NT2/D1 (cell line): ENCODE results near the gene IGF2BP1.

Source experiments
- DNase-seq: peaks from one replicate; pipeline ENCODE4 v3.0.0-alpha.2; 2011; ENCODE audit warnings: low read depth, low spot score
- H3K27me3 ChIP-seq: 2 replicates; pipeline ENCODE4 v1.6.0; 2011; ENCODE audit warnings: mild to moderate bottlenecking; ENCODE audit not compliant: insufficient read length, insufficient read depth
- H3K36me3 ChIP-seq: 2 replicates; pipeline ENCODE4 v1.6.1; 2011; ENCODE audit warnings: mild to moderate bottlenecking, low read length, mixed read lengths; ENCODE audit not compliant: insufficient read depth, insufficient read length
- H3K4me1 ChIP-seq: 2 replicates; pipeline ENCODE4 v1.5.1; 2011; ENCODE audit not compliant: insufficient read depth, insufficient read length
- H3K4me3 ChIP-seq: 2 replicates; pipeline ENCODE4 v1.5.1; 2011; ENCODE audit warnings: low read depth; ENCODE audit not compliant: insufficient read length
- H3K9ac ChIP-seq: 2 replicates; pipeline ENCODE4 v1.6.0; 2011; ENCODE audit warnings: low read depth; ENCODE audit not compliant: insufficient read length
- H3K9me3 ChIP-seq: 2 replicates; pipeline ENCODE4 v1.5.1; 2011; ENCODE audit warnings: mild to moderate bottlenecking, low read length; ENCODE audit not compliant: insufficient read depth
- SUZ12 ChIP-seq: IDR thresholded peaks from 2 replicates; pipeline ENCODE4 v1.6.1; 2011; ENCODE audit not compliant: insufficient read length, insufficient read depth; ENCODE audit errors: extremely low read depth
- YY1 ChIP-seq: IDR thresholded peaks from 2 replicates; pipeline ENCODE4 v1.6.1; 2011; ENCODE audit not compliant: insufficient read length, insufficient read depth
- ZNF274 ChIP-seq: IDR thresholded peaks from 2 replicates; pipeline ENCODE4 v1.6.1; 2011; ENCODE audit warnings: mild to moderate bottlenecking, low read depth, low read length

Gene IGF2BP1

DNA sequence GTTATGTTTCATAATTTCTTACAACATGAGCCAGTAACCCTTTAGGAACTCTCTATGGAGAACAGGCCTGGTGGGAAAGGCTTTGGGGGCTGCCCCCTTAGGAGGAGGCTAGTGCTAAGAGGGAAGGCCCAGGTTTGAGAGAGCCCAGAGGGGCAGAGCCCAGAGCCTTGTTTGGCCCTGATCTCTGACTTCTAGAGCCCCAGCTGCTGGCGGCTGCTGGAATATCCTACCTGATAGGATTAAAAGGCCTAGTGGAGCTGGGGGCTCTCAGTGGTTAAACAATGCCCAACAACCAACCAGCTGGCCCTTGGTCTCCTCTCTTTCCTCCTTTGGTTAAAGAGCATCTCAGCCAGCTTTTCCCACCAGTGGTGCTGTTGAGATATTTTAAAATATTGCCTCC is 54.1 kb downstream of the IGF2BP1 start:
- Histone ChIP-seq H3K27me3 (no peaks in the 10 kb centered on the region), H3K9ac (no peak overlapping the region), H3K9me3 (no peaks in the 10 kb centered on the region), H3K36me3 (peaks cover 86% of the 10 kb centered on the region), H3K4me1 (peaks cover 17% of the 10 kb centered on the region), H3K4me3 (no peak overlapping the region)
- TF ChIP-seq SUZ12 (no peak), ZNF274 (no peak), YY1 (no peak)
- DNase-seq = no peak

DNA sequence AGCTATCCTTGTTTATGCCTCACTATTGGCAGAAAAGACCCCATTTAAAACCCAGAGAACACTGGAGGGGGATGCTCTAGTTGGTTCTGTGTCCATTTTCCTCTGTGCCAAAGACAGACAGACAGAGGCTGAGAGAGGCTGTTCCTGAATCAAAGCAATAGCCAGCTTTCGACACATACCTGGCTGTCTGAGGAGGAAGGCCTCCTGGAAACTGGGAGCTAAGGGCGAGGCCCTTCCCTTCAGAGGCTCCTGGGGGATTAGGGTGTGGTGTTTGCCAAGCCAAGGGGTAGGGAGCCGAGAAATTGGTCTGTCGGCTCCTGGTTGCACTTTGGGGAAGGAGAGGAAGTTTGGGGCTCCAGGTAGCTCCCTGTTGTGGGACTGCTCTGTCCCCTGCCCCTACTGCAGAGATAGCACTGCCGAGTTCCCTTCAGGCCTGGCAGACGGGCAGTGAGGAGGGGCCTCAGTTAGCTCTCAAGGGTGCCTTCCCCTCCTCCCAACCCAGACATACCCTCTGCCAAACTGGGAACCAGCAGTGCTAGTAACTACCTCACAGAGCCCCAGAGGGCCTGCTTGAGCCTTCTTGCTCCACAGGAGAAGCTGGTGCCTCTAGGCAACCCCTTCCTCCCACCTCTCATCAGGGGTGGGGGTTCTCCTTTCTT is 56.1 kb downstream of the IGF2BP1 start:
- Histone ChIP-seq H3K9me3 (no peaks in the 10 kb centered on the region), H3K4me1 (peaks cover 17% of the 10 kb centered on the region), H3K27me3 (no peaks in the 10 kb centered on the region), H3K4me3 (no peak overlapping the region), H3K36me3 (peaks cover 71% of the 10 kb centered on the region), H3K9ac (peak overlapping the region; percentile 37)
- no peak for DNase-seq
- TF ChIP-seq ZNF274 (no peak), YY1 (no peak), SUZ12 (no peak)

DNA sequence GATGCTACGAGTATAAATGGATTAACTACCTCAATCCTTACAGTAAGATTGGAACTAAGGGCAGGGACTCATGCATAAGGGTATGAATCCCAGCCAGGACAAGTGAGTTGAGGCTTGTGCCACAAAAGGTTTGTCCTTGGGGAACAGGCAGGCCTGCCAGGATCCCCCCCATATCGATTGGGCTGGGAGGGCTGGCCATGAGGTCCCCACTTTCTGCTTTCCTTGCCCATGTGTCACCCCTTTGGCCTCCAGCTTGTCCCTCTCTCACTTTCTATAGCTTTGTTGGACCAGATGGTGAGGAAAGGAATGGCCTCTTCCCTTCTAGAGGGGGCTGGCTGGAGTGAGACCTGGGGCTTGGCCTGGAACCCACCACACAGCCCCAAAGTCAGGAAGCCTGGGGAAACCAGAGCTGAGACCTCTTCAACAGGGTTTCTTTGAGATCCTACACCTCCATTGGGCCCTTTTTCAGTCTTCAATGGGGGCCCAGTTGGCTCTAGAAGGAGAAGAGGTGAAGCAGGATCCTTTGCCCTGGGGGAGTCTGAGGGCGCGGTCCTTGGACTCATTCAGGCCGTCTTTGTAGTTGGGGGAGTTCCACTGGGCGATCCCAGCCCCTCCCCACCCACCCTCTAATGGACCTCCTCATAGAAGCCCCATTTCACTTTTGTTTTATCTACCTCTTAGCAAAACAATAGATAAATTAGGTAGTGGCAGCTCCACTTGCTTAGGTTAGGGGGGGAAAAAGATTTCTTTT is 57.3 kb downstream of the IGF2BP1 start:
- peaks cover 17% of the 10 kb centered on the region for H3K4me1 ChIP-seq
- no peak for TF ChIP-seq ZNF274
- TF ChIP-seq SUZ12 = no peak
- TF ChIP-seq YY1 = no peak
- no peaks in the 10 kb centered on the region for H3K27me3 ChIP-seq
- no peak overlapping the region for H3K4me3 ChIP-seq
- no peak for DNase-seq
- no peak overlapping the region for H3K9ac ChIP-seq
- H3K36me3 ChIP-seq = peaks cover 58% of the 10 kb centered on the region
- H3K9me3 ChIP-seq = no peaks in the 10 kb centered on the region

DNA sequence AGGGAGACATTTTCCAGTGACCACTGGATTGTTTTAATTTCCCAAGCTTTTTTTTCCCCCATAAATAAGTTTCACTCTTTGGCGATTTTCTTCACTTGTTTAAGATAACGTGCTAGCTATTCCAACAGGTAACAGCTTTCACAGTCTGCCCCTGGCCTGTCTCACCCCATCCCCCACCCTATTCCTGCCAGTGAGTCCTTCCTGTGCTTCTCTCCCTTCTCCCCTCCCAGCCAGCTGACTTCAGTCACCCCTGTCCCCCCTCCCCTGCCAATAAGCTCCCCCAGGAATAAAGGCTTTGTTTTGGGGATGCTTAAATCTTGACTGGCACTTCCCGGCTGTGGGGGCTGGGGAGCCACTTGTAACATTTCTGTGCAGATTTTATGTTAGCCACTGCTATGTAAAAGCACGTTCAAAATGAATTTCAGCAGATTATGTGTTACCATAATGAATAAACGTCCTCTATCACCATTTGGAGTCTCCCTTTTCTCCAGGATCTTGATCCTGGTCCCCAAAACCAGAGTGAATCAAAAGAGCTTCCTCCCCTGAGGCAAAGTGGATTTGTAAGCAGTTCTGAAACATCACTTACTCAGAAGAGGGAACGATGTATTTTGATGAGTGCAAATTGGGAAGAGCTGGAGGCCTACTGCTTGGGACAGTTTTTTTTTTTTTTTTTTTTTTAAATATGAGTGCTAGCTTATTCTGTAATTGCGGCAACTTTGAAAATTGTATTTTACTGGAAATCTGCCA is 58.2 kb downstream of the IGF2BP1 start:
- Histone ChIP-seq H3K27me3 (no peaks in the 10 kb centered on the region), H3K36me3 (peaks cover 50% of the 10 kb centered on the region), H3K9me3 (no peaks in the 10 kb centered on the region), H3K4me3 (no peak overlapping the region), H3K9ac (no peak overlapping the region), H3K4me1 (peaks cover 17% of the 10 kb centered on the region)
- no peak for DNase-seq
- TF ChIP-seq YY1 (no peak), SUZ12 (no peak), ZNF274 (no peak)

DNA sequence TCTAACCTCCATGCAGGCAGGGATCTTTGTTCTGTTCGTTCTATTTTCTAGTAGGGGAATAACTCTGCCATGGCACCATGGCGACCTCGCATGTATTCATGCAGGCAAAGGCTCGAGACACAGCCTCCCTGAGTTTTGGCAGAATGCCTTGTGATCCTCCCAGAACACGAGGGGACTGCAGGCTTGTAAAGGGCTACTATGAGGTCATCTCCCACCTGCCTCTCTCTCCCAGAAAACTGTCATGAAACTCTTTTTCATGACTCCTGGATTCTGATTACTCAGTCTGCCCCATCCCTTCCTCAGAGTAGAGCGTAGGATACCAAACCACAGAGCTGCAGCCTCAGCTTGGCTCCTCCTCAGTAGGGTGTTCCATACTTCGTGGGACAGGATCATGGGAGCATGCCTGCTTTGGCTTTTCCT is 64.3 kb downstream of the IGF2BP1 start:
- DNase-seq = no peak
- Histone ChIP-seq H3K27me3 (no peaks in the 10 kb centered on the region), H3K4me3 (no peak overlapping the region), H3K9me3 (no peaks in the 10 kb centered on the region), H3K36me3 (peaks cover 2% of the 10 kb centered on the region), H3K9ac (no peak overlapping the region), H3K4me1 (no peaks in the 10 kb centered on the region)
- TF ChIP-seq YY1 = no peak
- TF ChIP-seq ZNF274 = no peak
- no peak for TF ChIP-seq SUZ12

DNA sequence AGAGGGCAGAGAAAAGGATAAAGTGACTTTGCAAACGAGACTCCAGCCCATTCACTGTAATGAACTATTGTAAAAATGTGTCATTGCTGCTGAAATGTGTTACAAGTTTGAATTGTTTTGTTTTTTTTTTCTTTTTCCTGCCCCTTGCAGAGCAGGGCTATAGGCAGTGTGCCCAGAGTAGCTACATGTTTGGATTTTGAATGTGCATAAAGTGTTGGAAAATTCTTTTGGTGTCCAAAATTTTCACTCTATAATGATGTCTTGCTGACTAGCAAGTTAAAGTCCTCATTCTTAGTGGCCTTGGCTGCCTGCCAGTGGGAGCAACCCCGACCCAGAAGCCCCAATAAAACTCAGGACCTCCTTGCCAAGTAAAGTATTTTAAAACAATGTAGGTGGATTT is 66.5 kb downstream of the IGF2BP1 start:
- no peak overlapping the region for H3K4me3 ChIP-seq
- peaks cover 2% of the 10 kb centered on the region for H3K4me1 ChIP-seq
- no peaks in the 10 kb centered on the region for H3K27me3 ChIP-seq
- no peaks in the 10 kb centered on the region for H3K9me3 ChIP-seq
- DNase-seq = no peak
- H3K9ac ChIP-seq = no peak overlapping the region
- H3K36me3 ChIP-seq = no peaks in the 10 kb centered on the region
- TF ChIP-seq ZNF274 = no peak

DNA sequence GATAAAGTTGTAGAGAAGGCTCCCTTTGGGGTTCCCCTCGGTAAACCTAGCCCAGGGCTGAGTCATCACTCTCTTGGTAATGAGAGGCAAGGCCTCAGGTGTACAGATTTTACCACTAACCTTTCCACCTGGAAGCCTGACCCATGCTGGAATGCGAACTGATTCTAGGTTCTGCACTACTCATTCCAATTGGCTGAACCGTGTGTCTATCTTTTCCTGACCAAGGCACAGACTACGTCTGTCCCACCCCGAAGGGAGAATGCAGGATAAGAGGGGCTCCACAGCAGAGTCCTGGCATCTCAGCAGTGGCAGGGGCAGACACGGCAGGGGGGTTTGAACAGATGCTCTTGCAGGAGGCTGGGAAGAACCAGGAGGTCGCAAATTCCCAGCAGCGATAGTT is 70.0 kb downstream of the IGF2BP1 start:
- no peak for TF ChIP-seq YY1
- no peak for TF ChIP-seq SUZ12
- TF ChIP-seq ZNF274 = no peak
- Histone ChIP-seq H3K9ac (no peak overlapping the region), H3K4me1 (peaks cover 2% of the 10 kb centered on the region), H3K27me3 (no peaks in the 10 kb centered on the region), H3K9me3 (no peaks in the 10 kb centered on the region), H3K4me3 (no peak overlapping the region), H3K36me3 (no peaks in the 10 kb centered on the region)
- DNase-seq = no peak
